ENCODE measurements around the gene TMPO.
"Not testable (repeated sequence)": the region's sequence is repeated elsewhere in the genome, so short reads cannot be mapped to it uniquely, and the experiment has no call there.

DNA sequence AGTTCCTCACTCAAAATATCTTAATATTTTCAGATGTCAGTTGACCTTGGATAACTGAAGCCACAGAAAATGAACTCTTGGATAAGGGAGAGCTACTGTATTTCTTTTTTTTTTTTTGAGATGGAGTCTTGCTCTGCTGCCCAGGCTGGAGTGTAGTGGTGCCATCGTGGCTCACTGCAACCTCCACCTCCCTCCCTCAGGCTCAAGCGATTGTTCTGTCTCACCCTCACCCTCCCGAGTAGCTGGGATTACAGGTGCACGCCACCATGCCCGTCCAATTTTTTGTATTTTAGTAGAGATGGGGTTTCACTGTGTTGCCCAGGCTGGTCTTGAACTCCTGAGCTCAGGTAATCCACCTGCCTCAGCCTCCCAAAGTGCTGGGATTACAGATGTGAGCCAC is 81.9 kb downstream of the TMPO start:
- TF ChIP-seq, protein P1, sequence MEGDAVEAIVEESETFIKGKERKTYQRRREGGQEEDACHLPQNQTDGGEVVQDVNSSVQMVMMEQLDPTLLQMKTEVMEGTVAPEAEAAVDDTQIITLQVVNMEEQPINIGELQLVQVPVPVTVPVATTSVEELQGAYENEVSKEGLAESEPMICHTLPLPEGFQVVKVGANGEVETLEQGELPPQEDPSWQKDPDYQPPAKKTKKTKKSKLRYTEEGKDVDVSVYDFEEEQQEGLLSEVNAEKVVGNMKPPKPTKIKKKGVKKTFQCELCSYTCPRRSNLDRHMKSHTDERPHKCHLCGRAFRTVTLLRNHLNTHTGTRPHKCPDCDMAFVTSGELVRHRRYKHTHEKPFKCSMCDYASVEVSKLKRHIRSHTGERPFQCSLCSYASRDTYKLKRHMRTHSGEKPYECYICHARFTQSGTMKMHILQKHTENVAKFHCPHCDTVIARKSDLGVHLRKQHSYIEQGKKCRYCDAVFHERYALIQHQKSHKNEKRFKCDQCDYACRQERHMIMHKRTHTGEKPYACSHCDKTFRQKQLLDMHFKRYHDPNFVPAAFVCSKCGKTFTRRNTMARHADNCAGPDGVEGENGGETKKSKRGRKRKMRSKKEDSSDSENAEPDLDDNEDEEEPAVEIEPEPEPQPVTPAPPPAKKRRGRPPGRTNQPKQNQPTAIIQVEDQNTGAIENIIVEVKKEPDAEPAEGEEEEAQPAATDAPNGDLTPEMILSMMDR (optimal IDR thresholded peaks at IDR 0.05 in 1 of 3, IDR thresholded peaks at IDR 0.05 in 1 of 3, conservative IDR thresholded peaks at IDR 0.05 in 1 of 3; ENCODE audit: extremely low read depth in 1 of 3, insufficient read depth in 2 of 3, low read length in 3 of 3): not testable (repeated sequence)
- not testable (repeated sequence) for TF ChIP-seq EZH2 (IDR thresholded peaks at IDR 0.05; ENCODE audit: low read length)

All from keratinocyte (primary cell).